GM18870 (cell line): ENCODE results near the gene UBA6.
"Not testable (repeated sequence)": the region's sequence is repeated elsewhere in the genome, so short reads cannot be mapped to it uniquely, and the experiment has no call there.

ENCODE experiments used
- ATAC-seq: cut with Tn5 transposase; IDR thresholded peaks from one replicate; pipeline ENCODE4 v1.9.1; 2021; ENCODE audit warnings: moderate library complexity; ENCODE audit not compliant: unreplicated experiment

UBA6 gene

GRCh38 chr4:67714248-67714583 lies 13.3 kb upstream of the UBA6 start:
- peak; percentile 80 for ATAC-seq

- ATAC-seq: peak; percentile 18
Measured at GRCh38 chr4:67713529-67714247, 12.7 kb upstream of the UBA6 start.

DNA sequence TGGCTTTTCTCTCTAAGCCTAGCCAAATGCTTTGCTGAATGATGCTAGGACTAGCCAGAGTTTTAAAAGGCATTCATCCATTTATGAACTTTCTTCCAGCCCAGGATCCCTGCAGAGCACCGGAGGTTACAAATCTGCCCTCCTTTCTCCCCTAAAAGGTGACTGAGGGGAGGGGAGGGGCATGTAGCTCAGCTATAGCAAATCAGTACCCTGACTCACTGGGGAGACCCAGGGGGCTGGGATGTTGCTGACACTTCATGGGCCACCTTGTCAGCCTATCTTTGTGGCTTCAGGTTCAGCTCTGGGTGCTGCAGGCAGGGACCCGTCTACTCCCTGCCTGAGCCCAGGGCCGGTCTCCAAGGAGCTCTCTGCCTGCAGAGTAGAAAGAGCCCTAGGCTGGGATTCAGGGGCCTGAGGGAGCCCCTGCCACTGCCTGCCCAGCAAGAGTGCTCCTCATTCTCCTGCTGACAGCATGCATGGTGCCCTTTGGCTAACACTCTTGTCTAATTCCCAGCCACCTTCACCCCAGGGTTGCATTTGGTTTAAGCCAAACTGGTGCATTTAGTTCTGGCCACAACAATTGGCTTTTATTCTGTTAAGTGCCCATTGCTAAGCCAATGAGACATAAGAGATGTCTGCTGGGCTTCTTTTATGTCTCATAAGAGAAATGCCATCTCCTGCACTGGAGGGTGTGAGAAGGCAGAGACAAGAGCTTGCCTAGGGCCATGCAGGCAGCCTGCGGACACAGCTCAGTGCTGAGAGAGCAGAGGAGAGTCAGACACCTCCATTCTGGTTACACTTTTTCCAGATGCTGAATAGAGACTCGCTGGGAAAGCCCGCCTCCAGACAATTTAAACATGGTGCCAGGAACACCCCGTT lies 11.9 kb upstream of the UBA6 start:
- no peak for ATAC-seq

DNA sequence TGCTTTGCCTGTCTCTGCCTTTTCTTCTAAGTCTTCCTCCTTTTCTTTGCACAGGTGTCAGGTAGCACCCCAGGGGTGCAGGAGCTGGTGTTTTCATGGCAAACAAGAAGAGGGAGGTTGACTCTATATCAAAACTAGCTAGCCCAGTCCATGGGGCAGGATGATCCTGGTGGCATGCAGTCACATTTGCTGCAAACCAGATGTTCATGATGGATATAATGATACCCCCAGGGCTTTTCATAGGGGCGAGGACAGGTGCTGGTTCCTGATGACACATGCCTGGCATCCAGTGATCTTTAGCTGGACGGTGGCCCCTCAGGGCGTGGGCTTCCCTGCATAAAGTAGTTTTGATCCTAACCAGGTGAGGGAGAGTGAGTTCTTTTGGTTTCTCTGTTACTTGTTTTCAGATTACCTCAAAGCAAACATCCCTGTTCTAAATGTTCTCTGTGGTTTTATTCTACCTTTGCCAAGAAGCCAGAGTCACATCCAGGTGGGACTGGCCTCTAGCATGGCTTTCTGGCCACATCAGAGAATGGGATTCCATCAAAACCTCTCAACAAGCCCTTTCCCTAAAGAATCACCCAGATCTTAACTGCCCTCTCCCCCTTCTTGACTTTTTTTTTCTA lies 11.2 kb upstream of the UBA6 start:
- ATAC-seq: no peak

GRCh38 chr4:67706682-67707081 lies 5.7 kb upstream of the UBA6 start:
- ATAC-seq: not testable (repeated sequence)

DNA sequence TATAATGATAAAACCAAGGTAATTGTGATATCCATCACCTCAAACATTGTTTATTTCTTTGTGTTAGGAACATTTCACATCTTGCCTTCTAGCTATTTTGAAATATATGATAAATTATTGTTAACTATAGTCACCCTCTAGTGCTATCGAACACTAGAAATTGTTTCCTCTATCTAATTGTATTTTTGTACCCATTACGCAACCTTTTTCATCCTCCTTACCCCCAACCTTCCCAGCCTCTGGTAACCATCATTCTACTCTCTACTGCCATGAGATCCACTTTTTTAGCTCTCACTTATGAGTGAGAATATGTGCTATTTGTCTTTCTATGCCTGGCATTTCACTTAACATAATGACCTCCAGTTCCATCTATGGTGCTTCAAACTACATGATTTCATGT lies 3.9 kb upstream of the UBA6 start:
- no peak for ATAC-seq

GRCh38 chr4:67702166-67702565 lies 1.2 kb upstream of the UBA6 start:
- no peak for ATAC-seq

DNA sequence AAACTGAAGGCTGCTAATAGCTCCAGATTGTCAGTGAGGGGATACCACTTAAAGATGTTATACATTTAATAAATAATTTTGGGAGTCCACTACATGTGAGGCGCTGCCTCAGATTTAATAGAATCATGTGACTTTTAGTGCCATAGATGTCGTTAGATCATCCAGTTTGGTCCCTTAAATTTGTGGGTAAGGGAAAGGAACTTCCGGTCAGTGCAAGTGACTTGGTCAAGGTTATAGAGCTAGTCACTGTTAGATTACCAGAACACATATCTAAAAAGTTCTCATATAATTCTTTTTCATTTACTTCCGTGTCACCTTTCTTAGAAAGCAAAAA lies 529 bp upstream of the UBA6 start:
- peak; percentile 11 for ATAC-seq

DNA sequence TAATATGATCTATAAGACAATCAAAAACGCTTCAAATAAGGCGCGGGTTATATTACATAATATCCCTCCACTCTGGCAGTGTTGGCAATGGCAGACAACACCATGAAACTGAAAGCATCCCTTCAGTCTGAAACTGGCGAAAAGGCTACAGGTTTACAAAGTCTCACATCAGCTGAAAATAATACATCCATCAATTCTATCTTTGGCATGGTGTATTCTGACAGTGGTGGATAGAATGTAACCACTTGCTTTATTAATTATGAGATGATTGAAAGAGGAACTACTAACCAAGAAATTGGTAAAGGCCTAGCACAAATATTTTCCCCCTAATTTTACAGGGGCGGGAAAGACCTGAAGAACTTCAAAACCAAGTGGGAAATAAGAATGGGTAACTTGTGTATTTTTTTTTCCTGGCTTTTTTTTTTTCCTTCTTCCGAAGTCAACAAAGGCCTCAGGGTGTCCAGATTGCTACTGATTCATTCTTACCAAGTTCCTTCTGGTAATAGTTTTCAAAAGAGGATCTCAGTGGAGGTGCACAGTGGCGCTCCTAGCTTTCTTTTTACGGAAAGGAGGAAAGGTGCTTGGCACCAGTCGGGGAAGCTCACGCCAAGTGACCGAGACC lies 728 bp downstream of the UBA6 start:
- ATAC-seq: peak; percentile 24

GRCh38 chr4:67699603-67700002 lies 1.4 kb downstream of the UBA6 start:
- no peak for ATAC-seq

DNA sequence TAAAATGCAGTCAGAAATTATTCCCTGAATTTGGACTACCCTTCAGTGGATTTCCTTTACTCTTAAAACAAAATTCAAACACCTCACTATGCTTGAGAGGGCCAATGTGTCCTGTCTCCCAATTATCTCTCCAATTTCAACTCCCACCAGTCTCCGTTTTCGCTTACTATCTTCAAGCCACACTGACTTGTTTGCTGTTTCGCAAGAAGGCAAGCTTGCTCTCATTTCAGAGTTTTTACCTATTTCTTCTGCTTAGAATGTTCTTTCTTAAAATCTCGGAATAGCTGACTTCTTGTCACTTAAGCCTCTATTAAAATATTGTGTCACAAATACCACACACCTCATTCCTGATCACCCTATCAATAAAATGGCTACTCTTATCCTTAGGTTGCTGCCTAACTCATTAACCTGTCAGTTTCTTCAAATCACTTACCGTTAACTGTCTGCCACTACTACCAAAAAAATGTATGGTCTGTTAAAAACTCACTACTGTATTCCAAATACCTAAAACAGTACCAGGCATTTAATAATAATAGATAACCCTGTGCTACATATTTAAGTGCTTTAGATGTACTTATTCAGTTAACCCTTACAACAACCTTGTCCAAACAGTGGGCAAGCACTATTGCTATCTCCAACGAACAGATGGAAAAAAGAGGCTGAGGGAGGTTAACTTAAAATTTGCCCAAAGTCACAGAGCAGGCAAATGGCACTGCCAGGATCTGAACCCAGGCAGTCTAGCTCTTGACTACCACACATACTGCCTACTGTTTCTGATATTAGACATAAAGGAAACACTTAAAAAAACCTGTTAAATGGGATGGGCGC lies 2.9 kb downstream of the UBA6 start:
- no peak for ATAC-seq

GRCh38 chr4:67696061-67696460 lies 4.9 kb downstream of the UBA6 start:
- no peak for ATAC-seq

- no peak for ATAC-seq
Measured at GRCh38 chr4:67694662-67695061, 6.3 kb downstream of the UBA6 start.

DNA sequence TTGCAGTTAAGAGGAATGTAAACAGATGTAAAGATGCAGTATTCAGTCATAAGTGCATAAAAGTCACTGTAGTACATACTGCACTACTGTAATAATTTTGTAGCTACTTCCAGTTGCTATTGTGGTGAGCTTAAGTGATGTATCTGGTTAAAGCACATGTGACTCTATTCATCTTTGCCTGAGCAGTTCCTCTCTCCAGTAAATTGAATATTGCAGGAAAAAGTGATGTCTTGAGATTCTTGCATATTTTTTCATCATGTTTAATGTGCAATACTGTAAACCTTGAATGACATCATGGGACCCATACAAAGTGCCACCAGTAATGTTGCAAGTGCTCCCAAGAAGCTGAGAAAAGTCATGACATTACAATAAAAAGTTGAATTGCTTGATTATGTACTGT lies 9.6 kb downstream of the UBA6 start:
- no peak for ATAC-seq

DNA sequence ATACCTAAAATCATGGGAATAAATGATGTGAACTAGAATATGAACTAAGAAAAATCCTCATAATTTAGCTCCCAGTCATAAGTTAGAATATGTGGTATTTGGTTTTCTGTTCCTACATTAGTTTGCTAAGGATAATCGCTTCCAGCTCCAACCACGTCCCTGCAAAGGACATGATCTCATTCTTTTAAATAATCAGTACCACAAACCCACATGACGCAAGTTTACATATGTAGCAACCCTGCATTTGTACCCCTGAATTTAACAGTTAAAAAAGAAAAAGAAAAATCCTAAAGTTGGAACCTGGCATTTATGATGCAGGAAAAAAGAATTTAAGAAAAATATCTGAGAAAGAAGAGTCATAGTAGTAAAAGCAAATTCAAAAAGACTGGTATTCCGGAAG lies 13.3 kb downstream of the UBA6 start:
- no peak for ATAC-seq

- ATAC-seq: no peak
Measured at GRCh38 chr4:67685532-67685859, 15.5 kb downstream of the UBA6 start.

- ATAC-seq: no peak
Measured at GRCh38 chr4:67684839-67685531, 16.0 kb downstream of the UBA6 start.

DNA sequence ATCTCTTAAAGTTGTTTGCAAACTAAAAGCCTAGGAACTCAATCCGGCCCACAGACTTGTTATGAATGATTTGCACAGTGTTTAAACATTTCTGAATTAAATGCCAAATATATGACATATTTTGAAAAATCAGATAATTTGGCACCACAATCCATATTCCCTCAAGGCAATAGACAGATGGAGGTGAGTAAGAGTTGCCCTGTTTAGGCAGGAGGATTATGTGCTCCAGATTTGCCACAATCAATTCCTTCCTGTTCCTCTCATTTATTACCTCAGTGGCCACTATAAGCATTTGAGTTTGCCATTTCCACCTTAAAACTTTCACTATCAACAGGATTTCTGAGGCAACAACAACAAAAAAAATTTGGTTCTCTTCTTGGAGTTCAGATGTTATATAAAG lies 18.7 kb downstream of the UBA6 start:
- no peak for ATAC-seq

DNA sequence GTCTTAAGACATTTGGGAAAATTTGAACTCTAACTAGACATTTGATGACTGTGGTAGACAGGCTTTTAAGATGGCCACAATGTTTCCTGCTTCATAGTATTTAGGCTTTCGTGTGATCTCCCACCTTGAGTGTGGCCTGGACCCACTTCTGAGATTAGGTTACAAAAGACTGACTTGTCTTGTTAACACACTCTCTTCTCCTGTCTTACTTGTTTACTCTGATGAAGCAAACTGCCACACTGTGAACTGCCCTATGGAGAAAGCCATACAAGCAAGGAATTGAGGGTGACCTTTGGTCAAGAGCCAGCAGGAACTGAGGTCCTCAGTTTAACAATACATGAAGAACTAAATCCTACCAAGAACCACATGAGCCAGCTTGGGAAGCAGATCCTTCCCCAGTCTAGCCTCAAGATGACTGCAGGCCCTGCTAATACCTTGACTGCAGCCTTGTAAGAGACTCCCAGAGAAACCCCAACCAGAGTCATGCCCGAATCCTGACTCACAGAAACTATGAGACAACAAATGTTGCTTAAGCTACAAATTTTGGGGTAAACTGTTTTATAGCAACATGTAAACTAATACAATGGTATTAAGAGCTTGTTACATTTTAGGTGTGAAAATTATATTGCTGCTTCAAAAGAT lies 20.3 kb downstream of the UBA6 start:
- ATAC-seq: no peak

- no peak for ATAC-seq
Measured at GRCh38 chr4:67678612-67679011, 22.3 kb downstream of the UBA6 start.
